ENCODE measurements around the gene YWHAQ.

The YWHAQ gene

GRCh38 chr2:9549420-9549819 lies 81.4 kb downstream of the YWHAQ start:
- H3K4me3 ChIP-seq (ENCODE audit: low read depth, low read length): no peak overlapping the region
- TF ChIP-seq CTCF (IDR thresholded peaks at IDR 0.05; ENCODE audit: borderline replicate concordance, insufficient read depth, low read depth, low read length): no peak

GRCh38 chr2:9548506-9548905 lies 82.3 kb downstream of the YWHAQ start:
- no peak for TF ChIP-seq CTCF (IDR thresholded peaks at IDR 0.05; ENCODE audit: borderline replicate concordance, insufficient read depth, low read depth, low read length)
- H3K4me3 ChIP-seq (ENCODE audit: low read depth, low read length): no peak overlapping the region

- no peak for TF ChIP-seq CTCF (IDR thresholded peaks at IDR 0.05; ENCODE audit: borderline replicate concordance, insufficient read depth, low read depth, low read length)
- no peak overlapping the region for H3K4me3 ChIP-seq (ENCODE audit: low read depth, low read length)
Measured at GRCh38 chr2:9547262-9547991, 83.4 kb downstream of the YWHAQ start.

- TF ChIP-seq CTCF (IDR thresholded peaks at IDR 0.05; ENCODE audit: borderline replicate concordance, insufficient read depth, low read depth, low read length): no peak
- H3K4me3 ChIP-seq (ENCODE audit: low read depth, low read length): no peak overlapping the region
Measured at GRCh38 chr2:9545502-9545901, 85.3 kb downstream of the YWHAQ start.

- TF ChIP-seq CTCF (IDR thresholded peaks at IDR 0.05; ENCODE audit: borderline replicate concordance, insufficient read depth, low read depth, low read length): no peak
- H3K4me3 ChIP-seq (ENCODE audit: low read depth, low read length): no peak overlapping the region
Measured at GRCh38 chr2:9543557-9543956, 87.2 kb downstream of the YWHAQ start.

GRCh38 chr2:9539531-9539930 lies 91.3 kb downstream of the YWHAQ start:
- no peak overlapping the region for H3K4me3 ChIP-seq (ENCODE audit: low read depth, low read length)
- TF ChIP-seq CTCF (IDR thresholded peaks at IDR 0.05; ENCODE audit: borderline replicate concordance, insufficient read depth, low read depth, low read length): no peak

GRCh38 chr2:9538000-9538507 lies 92.7 kb downstream of the YWHAQ start:
- H3K4me3 ChIP-seq (ENCODE audit: low read depth, low read length): no peak overlapping the region
- TF ChIP-seq CTCF (IDR thresholded peaks at IDR 0.05; ENCODE audit: borderline replicate concordance, insufficient read depth, low read depth, low read length): no peak

Measured in GM12875 (cell line).